Epithelial cell of proximal tubule (primary cell): ENCODE data around the gene PLPPR1. TPM values are rescaled to one million over a fixed set of nuclear protein-coding genes. Genes with fewer than 3 reads are reported as not detected.

Experiments
- DNase-seq: peaks from one replicate; pipeline ENCODE4 v3.0.0-alpha.2; 2011; ENCODE audit warnings: low read depth
- H3K4me3 ChIP-seq: 2 replicates; pipeline ENCODE4 v1.5.1; 2011; ENCODE audit warnings: low read depth, mild to moderate bottlenecking, low read length
- CTCF ChIP-seq: conservative IDR thresholded peaks from 2 replicates; pipeline ENCODE4 v1.5.1; 2012; ENCODE audit warnings: low read depth, mild to moderate bottlenecking, low read length
- total RNA-seq: library from RNA; depleted of rRNA; stranded (reverse); fragments of >200 nt; gene quantifications from 2 replicates; pipeline ENCODE4 v1.2.3, GENCODE V29; 2015

PLPPR1 gene
- total RNA-seq, 1 donor from 2014 or later = not detected

- DNase-seq = no peak
- no peak overlapping the region for H3K4me3 ChIP-seq
- no peak for TF ChIP-seq CTCF
Measured at GRCh38 chr9:101337237-101337636, 308.7 kb downstream of the PLPPR1 start.

GRCh38 chr9:101341958-101342357 is 313.4 kb downstream of the PLPPR1 start:
- no peak overlapping the region for H3K4me3 ChIP-seq
- TF ChIP-seq CTCF = no peak
- DNase-seq = no peak

GRCh38 chr9:101342595-101342994 is 314.1 kb downstream of the PLPPR1 start:
- TF ChIP-seq CTCF = no peak
- no peak overlapping the region for H3K4me3 ChIP-seq
- DNase-seq = no peak

- no peak for TF ChIP-seq CTCF
- H3K4me3 ChIP-seq = no peak overlapping the region
- no peak for DNase-seq
Measured at GRCh38 chr9:101350285-101350684, 321.8 kb downstream of the PLPPR1 start.

GRCh38 chr9:101352892-101353463 is 324.5 kb downstream of the PLPPR1 start:
- no peak for TF ChIP-seq CTCF
- no peak for DNase-seq
- no peak overlapping the region for H3K4me3 ChIP-seq

GRCh38 chr9:101353683-101354082 is 325.2 kb downstream of the PLPPR1 start:
- no peak overlapping the region for H3K4me3 ChIP-seq
- DNase-seq = no peak
- no peak for TF ChIP-seq CTCF

- TF ChIP-seq CTCF = no peak
- H3K4me3 ChIP-seq = no peak overlapping the region
- DNase-seq = peak; percentile 15
Measured at GRCh38 chr9:101354143-101354764, 325.7 kb downstream of the PLPPR1 start.
